Ovary (tissue), 3 donors: ENCODE results near the gene DYRK2.

Experiments used
- EP300 ChIP-seq: sonication (generic); formaldehyde crosslinking; IDR thresholded peaks from one replicate; pipeline ENCODE4 v1.6.1; 2017; ENCODE audit warnings: antibody characterized with exemption
- POLR2A ChIP-seq: fragments of 450-650 bp; IDR thresholded peaks from one replicate; pipeline ENCODE4 v1.6.1; 2017; ENCODE audit warnings: antibody characterized with exemption, mild to moderate bottlenecking, moderate library complexity
- TF ChIP-seq, protein P1 (sequence below), 3 donors: fragments of 450-650 bp in 2 of 3; fragments of 200-600 bp in 1 of 3; IDR thresholded peaks; one replicate each; pipeline versions ENCODE4 v1.5.1 to v1.8.0; 2016 to 2022; ENCODE audit warnings: antibody characterized with exemption in 3 of 3, mild to moderate bottlenecking in 1 of 3
- donor health status: DM: no; HTN: no; CAD: no.

DNA sequence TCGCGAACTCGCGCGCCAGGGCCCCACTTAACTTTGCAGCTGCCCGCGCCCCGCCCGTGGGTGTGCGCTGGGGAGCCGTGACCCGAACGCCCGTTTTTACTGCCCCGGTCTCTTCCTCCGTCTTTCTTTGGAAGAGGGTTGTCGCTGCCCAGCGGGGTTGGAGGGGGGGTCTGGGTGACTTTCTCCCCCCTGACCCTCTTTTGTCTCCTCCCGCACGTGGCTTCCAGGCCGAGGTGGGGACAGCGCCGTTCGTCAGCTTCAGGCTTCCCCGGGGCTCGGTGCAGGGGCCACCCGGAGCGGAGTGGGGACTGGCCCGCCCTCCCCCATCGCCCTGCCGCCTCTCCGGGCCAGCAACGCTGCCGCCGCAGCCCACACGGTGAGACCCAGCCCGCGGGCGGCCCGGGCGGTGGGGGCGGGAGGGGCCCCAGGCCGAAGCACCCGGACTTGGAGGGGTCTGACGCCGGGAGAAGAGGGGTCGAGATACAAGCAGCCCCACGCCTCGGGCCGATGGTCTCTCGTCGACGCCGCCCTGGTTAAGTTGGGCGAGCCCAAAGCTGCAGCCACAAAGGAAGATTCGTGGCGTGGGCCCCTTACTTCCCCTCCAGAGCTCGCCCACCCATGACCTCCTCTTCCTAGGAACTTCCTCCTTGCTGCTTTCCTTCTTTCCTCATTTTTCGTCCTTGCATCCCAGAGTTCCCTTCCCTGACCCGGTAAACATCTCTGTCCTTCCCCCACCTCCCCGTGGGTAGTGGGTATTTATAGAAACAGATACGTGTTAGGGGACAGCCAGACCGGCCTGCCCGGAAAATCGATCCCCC, 1.2 kb downstream of the DYRK2 start:
- TF ChIP-seq EP300: no peak
- TF ChIP-seq, protein P1, sequence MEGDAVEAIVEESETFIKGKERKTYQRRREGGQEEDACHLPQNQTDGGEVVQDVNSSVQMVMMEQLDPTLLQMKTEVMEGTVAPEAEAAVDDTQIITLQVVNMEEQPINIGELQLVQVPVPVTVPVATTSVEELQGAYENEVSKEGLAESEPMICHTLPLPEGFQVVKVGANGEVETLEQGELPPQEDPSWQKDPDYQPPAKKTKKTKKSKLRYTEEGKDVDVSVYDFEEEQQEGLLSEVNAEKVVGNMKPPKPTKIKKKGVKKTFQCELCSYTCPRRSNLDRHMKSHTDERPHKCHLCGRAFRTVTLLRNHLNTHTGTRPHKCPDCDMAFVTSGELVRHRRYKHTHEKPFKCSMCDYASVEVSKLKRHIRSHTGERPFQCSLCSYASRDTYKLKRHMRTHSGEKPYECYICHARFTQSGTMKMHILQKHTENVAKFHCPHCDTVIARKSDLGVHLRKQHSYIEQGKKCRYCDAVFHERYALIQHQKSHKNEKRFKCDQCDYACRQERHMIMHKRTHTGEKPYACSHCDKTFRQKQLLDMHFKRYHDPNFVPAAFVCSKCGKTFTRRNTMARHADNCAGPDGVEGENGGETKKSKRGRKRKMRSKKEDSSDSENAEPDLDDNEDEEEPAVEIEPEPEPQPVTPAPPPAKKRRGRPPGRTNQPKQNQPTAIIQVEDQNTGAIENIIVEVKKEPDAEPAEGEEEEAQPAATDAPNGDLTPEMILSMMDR (IDR thresholded peaks at IDR 0.05): no peak
- TF ChIP-seq POLR2A: no peak
